ENCODE data around the gene ALDH3B1.

DNA sequence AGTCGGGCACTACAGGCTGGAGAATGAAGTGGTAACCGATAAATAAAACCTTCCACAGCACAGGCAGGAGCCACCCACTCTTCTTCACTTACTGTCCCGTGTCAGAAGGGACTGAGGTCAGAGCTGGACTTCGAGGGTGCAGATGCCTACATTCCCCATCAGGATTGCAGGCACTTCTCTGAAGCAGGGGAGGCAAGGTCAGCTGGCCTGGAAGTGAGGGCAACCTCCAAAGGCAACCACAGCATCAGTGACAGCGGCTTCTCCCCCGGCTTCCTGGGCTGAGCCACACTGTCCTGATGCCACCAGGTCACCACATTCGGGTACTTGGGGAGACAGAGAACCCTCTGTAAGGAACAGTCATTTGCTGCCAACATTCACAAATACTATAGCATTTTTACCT, 51.4 kb downstream of the ALDH3B1 start:
- TF ChIP-seq, protein P1, sequence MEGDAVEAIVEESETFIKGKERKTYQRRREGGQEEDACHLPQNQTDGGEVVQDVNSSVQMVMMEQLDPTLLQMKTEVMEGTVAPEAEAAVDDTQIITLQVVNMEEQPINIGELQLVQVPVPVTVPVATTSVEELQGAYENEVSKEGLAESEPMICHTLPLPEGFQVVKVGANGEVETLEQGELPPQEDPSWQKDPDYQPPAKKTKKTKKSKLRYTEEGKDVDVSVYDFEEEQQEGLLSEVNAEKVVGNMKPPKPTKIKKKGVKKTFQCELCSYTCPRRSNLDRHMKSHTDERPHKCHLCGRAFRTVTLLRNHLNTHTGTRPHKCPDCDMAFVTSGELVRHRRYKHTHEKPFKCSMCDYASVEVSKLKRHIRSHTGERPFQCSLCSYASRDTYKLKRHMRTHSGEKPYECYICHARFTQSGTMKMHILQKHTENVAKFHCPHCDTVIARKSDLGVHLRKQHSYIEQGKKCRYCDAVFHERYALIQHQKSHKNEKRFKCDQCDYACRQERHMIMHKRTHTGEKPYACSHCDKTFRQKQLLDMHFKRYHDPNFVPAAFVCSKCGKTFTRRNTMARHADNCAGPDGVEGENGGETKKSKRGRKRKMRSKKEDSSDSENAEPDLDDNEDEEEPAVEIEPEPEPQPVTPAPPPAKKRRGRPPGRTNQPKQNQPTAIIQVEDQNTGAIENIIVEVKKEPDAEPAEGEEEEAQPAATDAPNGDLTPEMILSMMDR (optimal IDR thresholded peaks at IDR 0.05 in 1 of 3, IDR thresholded peaks at IDR 0.05 in 1 of 3, conservative IDR thresholded peaks at IDR 0.05 in 1 of 3; ENCODE audit: extremely low read depth in 1 of 3, insufficient read depth in 2 of 3, low read length in 3 of 3): no peak
- TF ChIP-seq EZH2 (IDR thresholded peaks at IDR 0.05; ENCODE audit: low read length): no peak
